Measurements from ENCODE around the gene STK33. TPM values are rescaled to one million over a fixed set of nuclear protein-coding genes. Genes with fewer than 3 reads are reported as not detected.

Gene STK33
- total and polyA plus RNA-seq, 2 experiments from 2014 or later, result 18.0 to 21.5 TPM

- DNase-seq (ENCODE audit: low read depth in 1 of 2, low spot score in 1 of 2), result peak in 1 of 2 donors; percentile 29
- no peaks in the 10 kb centered on the region for H3K27me3 ChIP-seq
- no peaks in the 10 kb centered on the region for H3K9me3 ChIP-seq (ENCODE audit: low read depth)
- H3K4me3 ChIP-seq, result no peak overlapping the region
- peaks cover 4% of the 10 kb centered on the region for H3K4me1 ChIP-seq (ENCODE audit: low read depth)
- TF ChIP-seq CTCF (IDR thresholded peaks at IDR 0.05; ENCODE audit: low read depth, low read length), result no peak
- H3K36me3 ChIP-seq, result no peaks in the 10 kb centered on the region
- H3K27ac ChIP-seq, result no peak overlapping the region
Observed at GRCh38 chr11:8382436-8383053, 211.5 kb downstream of the STK33 start.

GRCh38 chr11:8381871-8382396 is 212.1 kb downstream of the STK33 start:
- H3K36me3 ChIP-seq, result no peaks in the 10 kb centered on the region
- no peak for TF ChIP-seq CTCF (IDR thresholded peaks at IDR 0.05; ENCODE audit: low read depth, low read length)
- H3K4me3 ChIP-seq, result no peak overlapping the region
- H3K27me3 ChIP-seq, result no peaks in the 10 kb centered on the region
- H3K4me1 ChIP-seq (ENCODE audit: low read depth), result no peaks in the 10 kb centered on the region
- no peak overlapping the region for H3K27ac ChIP-seq
- H3K9me3 ChIP-seq (ENCODE audit: low read depth), result no peaks in the 10 kb centered on the region
- no peak for DNase-seq (ENCODE audit: low read depth in 1 of 2, low spot score in 1 of 2)

- no peak overlapping the region for H3K4me3 ChIP-seq
- no peaks in the 10 kb centered on the region for H3K27me3 ChIP-seq
- no peak overlapping the region for H3K27ac ChIP-seq
- TF ChIP-seq CTCF (IDR thresholded peaks at IDR 0.05; ENCODE audit: low read depth, low read length), result no peak
- no peak for DNase-seq (ENCODE audit: low read depth in 1 of 2, low spot score in 1 of 2)
- H3K4me1 ChIP-seq (ENCODE audit: low read depth), result no peaks in the 10 kb centered on the region
- H3K9me3 ChIP-seq (ENCODE audit: low read depth), result no peaks in the 10 kb centered on the region
- H3K36me3 ChIP-seq, result no peaks in the 10 kb centered on the region
Observed at GRCh38 chr11:8381343-8381742, 212.7 kb downstream of the STK33 start.

- Histone ChIP-seq H3K4me3 (no peak overlapping the region), H3K27me3 (no peaks in the 10 kb centered on the region), H3K9me3 (ENCODE audit: low read depth) (no peaks in the 10 kb centered on the region), H3K27ac (no peak overlapping the region), H3K36me3 (no peaks in the 10 kb centered on the region), H3K4me1 (ENCODE audit: low read depth) (no peaks in the 10 kb centered on the region)
- DNase-seq (ENCODE audit: low read depth in 1 of 2, low spot score in 1 of 2), result no peak
- TF ChIP-seq CTCF (IDR thresholded peaks at IDR 0.05; ENCODE audit: low read depth, low read length), result no peak
Observed at GRCh38 chr11:8375932-8376331, 218.1 kb downstream of the STK33 start.

- Histone ChIP-seq H3K9me3 (ENCODE audit: low read depth) (no peaks in the 10 kb centered on the region), H3K27ac (no peak overlapping the region), H3K4me3 (no peak overlapping the region), H3K27me3 (no peaks in the 10 kb centered on the region), H3K36me3 (no peaks in the 10 kb centered on the region), H3K4me1 (ENCODE audit: low read depth) (no peaks in the 10 kb centered on the region)
- DNase-seq (ENCODE audit: low read depth in 1 of 2, low spot score in 1 of 2), result no peak
- TF ChIP-seq CTCF (IDR thresholded peaks at IDR 0.05; ENCODE audit: low read depth, low read length), result no peak
Observed at GRCh38 chr11:8375460-8375859, 218.6 kb downstream of the STK33 start.
